Measurements from ENCODE around the gene MTUS2. TPM values are rescaled to one million over a fixed set of nuclear protein-coding genes. Genes with fewer than 3 reads are reported as not detected.

The MTUS2 gene
- total RNA-seq, 1 donor from 2014 or later, result 6.8 TPM

- Mint-ChIP-seq H3K9me3 (ENCODE audit: unreplicated experiment) (peaks cover 2% of the 10 kb centered on the region), H3K4me3 (ENCODE audit: unreplicated experiment) (no peak overlapping the region), H3K4me1 (ENCODE audit: low read depth, unreplicated experiment) (no peaks in the 10 kb centered on the region), H3K27me3 (ENCODE audit: unreplicated experiment) (peaks cover 3% of the 10 kb centered on the region), H3K36me3 (ENCODE audit: unreplicated experiment) (no peaks in the 10 kb centered on the region), H3K27ac (ENCODE audit: unreplicated experiment) (no peak overlapping the region)
- TF ChIP-seq, protein P1, sequence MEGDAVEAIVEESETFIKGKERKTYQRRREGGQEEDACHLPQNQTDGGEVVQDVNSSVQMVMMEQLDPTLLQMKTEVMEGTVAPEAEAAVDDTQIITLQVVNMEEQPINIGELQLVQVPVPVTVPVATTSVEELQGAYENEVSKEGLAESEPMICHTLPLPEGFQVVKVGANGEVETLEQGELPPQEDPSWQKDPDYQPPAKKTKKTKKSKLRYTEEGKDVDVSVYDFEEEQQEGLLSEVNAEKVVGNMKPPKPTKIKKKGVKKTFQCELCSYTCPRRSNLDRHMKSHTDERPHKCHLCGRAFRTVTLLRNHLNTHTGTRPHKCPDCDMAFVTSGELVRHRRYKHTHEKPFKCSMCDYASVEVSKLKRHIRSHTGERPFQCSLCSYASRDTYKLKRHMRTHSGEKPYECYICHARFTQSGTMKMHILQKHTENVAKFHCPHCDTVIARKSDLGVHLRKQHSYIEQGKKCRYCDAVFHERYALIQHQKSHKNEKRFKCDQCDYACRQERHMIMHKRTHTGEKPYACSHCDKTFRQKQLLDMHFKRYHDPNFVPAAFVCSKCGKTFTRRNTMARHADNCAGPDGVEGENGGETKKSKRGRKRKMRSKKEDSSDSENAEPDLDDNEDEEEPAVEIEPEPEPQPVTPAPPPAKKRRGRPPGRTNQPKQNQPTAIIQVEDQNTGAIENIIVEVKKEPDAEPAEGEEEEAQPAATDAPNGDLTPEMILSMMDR (IDR thresholded peaks at IDR 0.05; ENCODE audit: partially characterized antibody, unreplicated experiment), result no peak
- DNase-seq, result no peak
Measured at GRCh38 chr13:28851422-28851821, 31.3 kb downstream of the MTUS2 start.

GRCh38 chr13:28854657-28855056 is 34.5 kb downstream of the MTUS2 start:
- Mint-ChIP-seq H3K27ac (ENCODE audit: unreplicated experiment) (no peak overlapping the region), H3K4me1 (ENCODE audit: low read depth, unreplicated experiment) (no peaks in the 10 kb centered on the region), H3K4me3 (ENCODE audit: unreplicated experiment) (no peak overlapping the region), H3K9me3 (ENCODE audit: unreplicated experiment) (peaks cover under 1% of the 10 kb centered on the region), H3K27me3 (ENCODE audit: unreplicated experiment) (peaks cover 3% of the 10 kb centered on the region), H3K36me3 (ENCODE audit: unreplicated experiment) (no peaks in the 10 kb centered on the region)
- TF ChIP-seq, protein P1 (IDR thresholded peaks at IDR 0.05; ENCODE audit: partially characterized antibody, unreplicated experiment), result no peak
- no peak for DNase-seq

DNA sequence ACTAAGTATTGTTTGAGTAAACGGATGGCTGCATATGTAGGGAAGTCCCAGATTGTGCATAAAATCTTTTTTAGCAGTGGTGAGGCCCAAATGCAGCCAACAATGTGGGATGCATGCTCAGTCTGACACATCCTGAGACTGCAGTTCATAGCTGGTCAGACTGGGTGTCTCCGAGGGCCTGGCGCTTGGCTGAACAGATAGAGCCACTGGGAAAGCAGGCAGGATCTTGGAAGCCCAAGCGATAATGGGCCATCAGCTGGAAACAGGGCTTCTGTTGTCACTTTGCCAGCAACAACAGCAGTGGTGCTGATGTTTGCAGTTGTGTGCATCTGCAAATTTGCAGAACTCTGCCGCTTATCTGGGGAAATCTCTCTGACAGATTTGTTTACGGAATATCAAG is 36.1 kb downstream of the MTUS2 start:
- Mint-ChIP-seq H3K9me3 (ENCODE audit: unreplicated experiment) (no peaks in the 10 kb centered on the region), H3K36me3 (ENCODE audit: unreplicated experiment) (no peaks in the 10 kb centered on the region), H3K4me3 (ENCODE audit: unreplicated experiment) (no peak overlapping the region), H3K27me3 (ENCODE audit: unreplicated experiment) (peaks cover 3% of the 10 kb centered on the region), H3K27ac (ENCODE audit: unreplicated experiment) (no peak overlapping the region), H3K4me1 (ENCODE audit: low read depth, unreplicated experiment) (no peaks in the 10 kb centered on the region)
- TF ChIP-seq, protein P1 (IDR thresholded peaks at IDR 0.05; ENCODE audit: partially characterized antibody, unreplicated experiment), result no peak
- DNase-seq, result no peak

DNA sequence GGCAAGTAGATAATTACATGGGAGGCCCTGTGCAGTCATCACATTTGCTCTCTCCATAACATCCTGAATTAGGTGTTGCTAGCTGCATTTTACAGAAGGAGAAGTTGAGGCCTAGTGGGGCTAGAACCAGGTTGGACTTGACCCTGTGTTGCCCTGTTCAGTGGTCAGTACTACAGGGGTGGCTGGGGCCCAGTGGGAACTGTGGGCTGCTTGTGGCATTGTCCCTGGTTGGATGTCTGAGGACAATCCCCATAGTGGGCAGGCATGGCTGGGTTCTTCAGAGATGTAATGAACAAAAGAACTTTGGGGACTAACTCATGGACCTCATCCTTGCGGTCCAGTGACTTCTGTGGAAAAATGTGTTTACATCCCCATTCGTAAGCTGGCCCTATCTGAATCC is 38.9 kb downstream of the MTUS2 start:
- no peak for DNase-seq
- TF ChIP-seq, protein P1 (IDR thresholded peaks at IDR 0.05; ENCODE audit: partially characterized antibody, unreplicated experiment), result no peak
- no peak overlapping the region for H3K4me3 Mint-ChIP-seq (ENCODE audit: unreplicated experiment)
- H3K9me3 Mint-ChIP-seq (ENCODE audit: unreplicated experiment), result no peaks in the 10 kb centered on the region
- no peak overlapping the region for H3K27ac Mint-ChIP-seq (ENCODE audit: unreplicated experiment)
- H3K36me3 Mint-ChIP-seq (ENCODE audit: unreplicated experiment), result no peaks in the 10 kb centered on the region
- peaks cover 3% of the 10 kb centered on the region for H3K27me3 Mint-ChIP-seq (ENCODE audit: unreplicated experiment)
- H3K4me1 Mint-ChIP-seq (ENCODE audit: low read depth, unreplicated experiment), result no peaks in the 10 kb centered on the region

DNA sequence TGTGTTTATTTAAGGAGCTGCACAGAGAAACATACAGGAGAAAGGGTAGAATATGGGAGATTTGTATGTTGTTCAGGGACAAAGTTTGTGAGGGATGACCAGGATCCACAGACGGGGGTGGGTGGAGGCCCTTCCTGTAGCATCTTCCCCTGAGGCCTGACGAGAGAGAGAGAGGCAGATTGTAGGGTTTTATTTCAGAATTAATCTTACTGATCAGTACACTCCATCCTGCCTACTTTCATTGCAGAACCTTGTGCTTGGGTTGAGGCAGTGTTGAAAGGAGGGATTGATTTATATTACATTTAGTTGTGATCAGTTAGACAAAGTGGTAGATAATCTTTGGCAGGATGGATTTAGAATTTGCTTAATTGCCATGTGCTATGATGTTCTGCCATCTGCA is 39.6 kb downstream of the MTUS2 start:
- peaks cover 3% of the 10 kb centered on the region for H3K27me3 Mint-ChIP-seq (ENCODE audit: unreplicated experiment)
- no peaks in the 10 kb centered on the region for H3K36me3 Mint-ChIP-seq (ENCODE audit: unreplicated experiment)
- H3K27ac Mint-ChIP-seq (ENCODE audit: unreplicated experiment), result no peak overlapping the region
- no peaks in the 10 kb centered on the region for H3K9me3 Mint-ChIP-seq (ENCODE audit: unreplicated experiment)
- H3K4me1 Mint-ChIP-seq (ENCODE audit: low read depth, unreplicated experiment), result no peaks in the 10 kb centered on the region
- TF ChIP-seq, protein P1 (IDR thresholded peaks at IDR 0.05; ENCODE audit: partially characterized antibody, unreplicated experiment), result no peak
- DNase-seq, result no peak
- H3K4me3 Mint-ChIP-seq (ENCODE audit: unreplicated experiment), result no peak overlapping the region

Data from glutamatergic neuron (in vitro differentiated cells).